OCI-LY7 (cell line): ENCODE data around the gene EFCAB10. TPM values are rescaled to one million over a fixed set of nuclear protein-coding genes. Genes with fewer than 3 reads are reported as not detected.

Experiments
- BruUV-seq: library from RNA; stranded (reverse); fragments of 400-500 nt; replicated peaks from 2 replicates; lab custom pipeline; 2021; lab: Mats Ljungman, UMichigan
- CTCF ChIA-PET: fragments of 300-600 bp; sonication (Branson Sonifier 250); formaldehyde crosslinking; loops from one replicate; lab custom pipeline; 2022; ENCODE audit warnings: antibody characterized with exemption; ENCODE audit not compliant: unreplicated experiment; lab: Charles Lee
- POLR2A ChIA-PET: fragments of 300-600 bp; sonication (Branson Sonifier 250); formaldehyde crosslinking; loops from one replicate; lab custom pipeline; 2022; ENCODE audit warnings: antibody characterized with exemption; lab: Charles Lee
- DNase-seq: peaks from one replicate; pipeline ENCODE4 v3.0.0-alpha.2; 2015; ENCODE audit warnings: low spot score
- H2AFZ ChIP-seq: fragments of 200-600 bp; sonication (generic), shearing (Covaris generic); 2 replicates; pipeline ENCODE4 v1.6.1; 2014; ENCODE audit warnings: mild to moderate bottlenecking, antibody characterized with exemption, low read length, moderate library complexity
- H3K27ac ChIP-seq: fragments of 200-600 bp; sonication (generic); 2 replicates; pipeline ENCODE4 v1.5.1; 2014; ENCODE audit warnings: mixed run types, low read depth, mild to moderate bottlenecking, moderate library complexity, low read length, inconsistent platforms; ENCODE audit not compliant: poor library complexity, severe bottlenecking
- H3K36me3 ChIP-seq: fragments of 200-600 bp; sonication (generic); 2 replicates; pipeline ENCODE4 v1.6.1; 2014; ENCODE audit warnings: mild to moderate bottlenecking, antibody characterized with exemption, low read length, moderate library complexity, mixed read lengths; ENCODE audit not compliant: insufficient read depth
- H3K4me1 ChIP-seq: fragments of 200-600 bp; sonication (generic); 2 replicates; pipeline ENCODE4 v1.5.1; 2014; ENCODE audit warnings: mild to moderate bottlenecking, low read length; ENCODE audit not compliant: insufficient read depth, poor library complexity, severe bottlenecking
- H3K4me2 ChIP-seq: fragments of 200-600 bp; sonication (generic); 2 replicates; pipeline ENCODE4 v1.6.1; 2014; ENCODE audit warnings: mild to moderate bottlenecking, low read length
- H3K4me3 ChIP-seq: fragments of 200-600 bp; sonication (generic); 2 replicates; pipeline ENCODE4 v1.5.1; 2014; ENCODE audit warnings: mild to moderate bottlenecking, low read depth, low read length; ENCODE audit not compliant: poor library complexity, severe bottlenecking
- H3K79me2 ChIP-seq: fragments of 200-600 bp; sonication (generic); 2 replicates; pipeline ENCODE4 v1.6.1; 2016; ENCODE audit warnings: low read depth, mild to moderate bottlenecking, low read length, moderate library complexity, mixed read lengths; ENCODE audit not compliant: insufficient read depth
- H3K9me2 ChIP-seq: fragments of 200-600 bp; sonication (generic); 2 replicates; pipeline ENCODE4 v1.6.1; 2016; ENCODE audit warnings: mild to moderate bottlenecking, low read length, mixed read lengths; ENCODE audit not compliant: insufficient read depth
- H3K9me3 ChIP-seq: fragments of 200-600 bp; sonication (generic); 2 replicates; pipeline ENCODE4 v1.6.1; 2014; ENCODE audit warnings: mild to moderate bottlenecking, mixed run types, low read length, mixed read lengths
- H4K20me1 ChIP-seq: fragments of 200-600 bp; sonication (generic); 2 replicates; pipeline ENCODE4 v1.6.1; 2014; ENCODE audit warnings: mild to moderate bottlenecking, antibody characterized with exemption, low read length, moderate library complexity, mixed read lengths; ENCODE audit not compliant: insufficient read depth
- CTCF ChIP-seq: fragments of 200-600 bp; sonication (generic); conservative IDR thresholded peaks from 2 replicates; pipeline ENCODE4 v1.5.1; 2014; ENCODE audit warnings: mild to moderate bottlenecking, antibody characterized with exemption, low read length, moderate library complexity, mixed read lengths
- EZH2phosphoT487 ChIP-seq: fragments of 200-600 bp; sonication (generic); IDR thresholded peaks from 2 replicates; pipeline ENCODE4 v1.6.1; 2018; ENCODE audit warnings: low read depth, borderline replicate concordance, mild to moderate bottlenecking, mixed run types, antibody characterized with exemption, low read length, moderate library complexity, mixed read lengths
- intact Hi-C: fragments of 100-400 bp; cut with micrococcal nuclease; formaldehyde crosslinking; loops from one replicate; pipeline ENCODE4 v1.10.0; 2022; ENCODE audit not compliant: unreplicated experiment
- total RNA-seq, 2 experiments: library from RNA; depleted of rRNA in 1 of 2; stranded (reverse); fragments of >200 nt in 1 of 2; shearing (Covaris generic) in 1 of 2; gene quantifications; 2 replicates each; pipeline ENCODE4 v1.2.3, GENCODE V29; 2014 to 2022

Gene EFCAB10
- total RNA-seq, 2 experiments from 2014 or later, result not detected

- no peak for DNase-seq
- TF ChIP-seq CTCF (no peak), EZH2phosphoT487 (no peak)
- ChIA-PET CTCF (no interaction called here), POLR2A (interaction anchor here (0.6 kb wide), 1 partner anchor 710 kb away, joined by 3 read pairs; no protein-coding TSS in a partner anchor)
- no peak overlapping the region for H3K27ac ChIP-seq
- H3K79me2 ChIP-seq, result no peaks in the 10 kb centered on the region
- no peaks in the 10 kb centered on the region for H3K4me1 ChIP-seq
- no peaks in the 10 kb centered on the region for H3K9me3 ChIP-seq
- H3K4me3 ChIP-seq, result no peak overlapping the region
- no peak overlapping the region for H3K4me2 ChIP-seq
- BruUV-seq, result no TSS peak
- H4K20me1 ChIP-seq, result no peaks in the 10 kb centered on the region
- H2AFZ ChIP-seq, result no peak overlapping the region
- intact Hi-C loops, result no loop called here
- no peaks in the 10 kb centered on the region for H3K36me3 ChIP-seq
- H3K9me2 ChIP-seq, result no peaks in the 10 kb centered on the region
These were observed 42.6 kb upstream of the EFCAB10 start for GRCh38 chr7:105623906-105624305.

GRCh38 chr7:105623378-105623777 is 42.1 kb upstream of the EFCAB10 start:
- H3K4me1 ChIP-seq, result no peaks in the 10 kb centered on the region
- no TSS peak for BruUV-seq
- H3K9me3 ChIP-seq, result no peaks in the 10 kb centered on the region
- POLR2A ChIA-PET, result no interaction called here
- intact Hi-C loops, result no loop called here
- no peak overlapping the region for H3K27ac ChIP-seq
- no peaks in the 10 kb centered on the region for H3K79me2 ChIP-seq
- no peaks in the 10 kb centered on the region for H4K20me1 ChIP-seq
- no peak for DNase-seq
- H3K9me2 ChIP-seq, result no peaks in the 10 kb centered on the region
- CTCF ChIA-PET, result no interaction called here
- H3K4me2 ChIP-seq, result no peak overlapping the region
- H2AFZ ChIP-seq, result no peak overlapping the region
- TF ChIP-seq CTCF, result no peak
- no peak for TF ChIP-seq EZH2phosphoT487
- no peak overlapping the region for H3K4me3 ChIP-seq
- no peaks in the 10 kb centered on the region for H3K36me3 ChIP-seq

- Histone ChIP-seq H3K4me3 (no peak overlapping the region), H3K36me3 (no peaks in the 10 kb centered on the region), H3K9me2 (no peaks in the 10 kb centered on the region), H3K4me2 (no peak overlapping the region), H3K9me3 (no peaks in the 10 kb centered on the region), H3K79me2 (no peaks in the 10 kb centered on the region), H3K27ac (no peak overlapping the region), H4K20me1 (no peaks in the 10 kb centered on the region), H3K4me1 (no peaks in the 10 kb centered on the region), H2AFZ (no peak overlapping the region)
- intact Hi-C loops, result no loop called here
- ChIA-PET POLR2A (no interaction called here), CTCF (no interaction called here)
- BruUV-seq, result no TSS peak
- no peak for TF ChIP-seq CTCF
- no peak for TF ChIP-seq EZH2phosphoT487
- DNase-seq, result no peak
These were observed 40.9 kb upstream of the EFCAB10 start for GRCh38 chr7:105622106-105622731.
